Rectal smooth muscle tissue (tissue), 1 donor: ENCODE data around the gene PRXL2B.
"Not testable (repeated sequence)": the region's sequence is repeated elsewhere in the genome, so short reads cannot be mapped to it uniquely, and the experiment has no call there.

Experiments used
- H3K27ac ChIP-seq: one replicate; pipeline ENCODE4 v1.7.0; 2013; ENCODE audit warnings: low read depth, low read length, inconsistent platforms
- H3K27me3 ChIP-seq: one replicate; pipeline ENCODE4 v1.7.0; 2013; ENCODE audit warnings: low read length; ENCODE audit not compliant: control insufficient read depth, insufficient read depth
- H3K36me3 ChIP-seq: one replicate; pipeline ENCODE4 v1.7.0; 2013; ENCODE audit warnings: low read length; ENCODE audit not compliant: control insufficient read depth, insufficient read depth
- H3K4me1 ChIP-seq: one replicate; pipeline ENCODE4 v1.7.0; 2013; ENCODE audit warnings: low read length; ENCODE audit not compliant: control insufficient read depth, insufficient read depth
- H3K4me3 ChIP-seq: one replicate; pipeline ENCODE4 v1.7.0; 2013; ENCODE audit warnings: low read length
- H3K9ac ChIP-seq: one replicate; pipeline ENCODE4 v1.7.0; 2013; ENCODE audit warnings: low read length

Gene PRXL2B

GRCh38 chr1:2561898-2562895 lies 24.4 kb upstream of the PRXL2B start:
- H3K27me3 ChIP-seq, result no peaks in the 10 kb centered on the region
- H3K27ac ChIP-seq, result no peak overlapping the region
- H3K4me3 ChIP-seq, result no peak overlapping the region
- H3K9ac ChIP-seq, result no peak overlapping the region
- peaks cover 19% of the 10 kb centered on the region for H3K36me3 ChIP-seq
- peaks cover 3% of the 10 kb centered on the region for H3K4me1 ChIP-seq

GRCh38 chr1:2563205-2563604 lies 23.4 kb upstream of the PRXL2B start:
- H3K4me1 ChIP-seq, result no peaks in the 10 kb centered on the region
- no peaks in the 10 kb centered on the region for H3K27me3 ChIP-seq
- no peak overlapping the region for H3K9ac ChIP-seq
- no peak overlapping the region for H3K4me3 ChIP-seq
- H3K36me3 ChIP-seq, result peaks cover 19% of the 10 kb centered on the region
- H3K27ac ChIP-seq, result no peak overlapping the region

- no peak overlapping the region for H3K9ac ChIP-seq
Observed at GRCh38 chr1:2564006-2564814, 22.4 kb upstream of the PRXL2B start.

DNA sequence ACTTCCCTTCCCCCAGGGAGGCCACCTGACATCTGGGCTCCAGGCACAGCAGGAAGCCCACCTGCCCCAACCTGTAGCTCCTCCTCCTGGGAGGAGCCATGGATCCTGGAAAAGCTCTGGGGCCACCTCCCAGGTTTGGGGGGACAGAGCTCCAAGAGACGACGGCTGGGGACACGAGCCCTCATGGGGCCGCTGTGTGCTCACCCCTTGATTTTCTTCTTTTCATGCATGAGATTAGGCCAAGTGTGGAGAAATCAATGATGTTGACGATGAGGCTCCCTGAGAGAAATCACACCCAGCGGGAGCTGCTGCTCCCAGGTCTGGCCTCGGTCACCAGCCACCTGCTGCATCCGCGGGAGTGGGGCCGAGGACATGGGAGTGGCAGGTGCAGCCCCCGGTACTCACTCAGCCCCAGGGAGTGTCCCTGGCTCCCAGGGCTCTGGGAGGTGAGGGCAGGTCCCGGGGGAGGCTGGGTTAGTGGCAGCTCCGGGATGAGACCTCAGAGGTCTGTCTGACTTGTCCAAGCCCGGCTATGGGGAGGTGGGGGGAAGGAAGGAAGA lies 21.7 kb upstream of the PRXL2B start:
- Histone ChIP-seq H3K27me3 (no peaks in the 10 kb centered on the region), H3K36me3 (peaks cover 10% of the 10 kb centered on the region), H3K9ac (no peak overlapping the region), H3K4me3 (no peak overlapping the region), H3K4me1 (no peaks in the 10 kb centered on the region), H3K27ac (no peak overlapping the region)

More at GRCh38 chr1:2564006-2564814, 22.4 kb upstream of the PRXL2B start:
- peaks cover 14% of the 10 kb centered on the region for H3K36me3 ChIP-seq
- H3K27me3 ChIP-seq, result no peaks in the 10 kb centered on the region
- no peak overlapping the region for H3K4me3 ChIP-seq
- H3K27ac ChIP-seq, result no peak overlapping the region
- H3K4me1 ChIP-seq, result no peaks in the 10 kb centered on the region

- Histone ChIP-seq H3K27ac (no peak overlapping the region), H3K4me3 (no peak overlapping the region), H3K36me3 (peaks cover 7% of the 10 kb centered on the region), H3K27me3 (no peaks in the 10 kb centered on the region), H3K9ac (no peak overlapping the region), H3K4me1 (no peaks in the 10 kb centered on the region)
Observed at GRCh38 chr1:2566101-2567045, 20.2 kb upstream of the PRXL2B start.

DNA sequence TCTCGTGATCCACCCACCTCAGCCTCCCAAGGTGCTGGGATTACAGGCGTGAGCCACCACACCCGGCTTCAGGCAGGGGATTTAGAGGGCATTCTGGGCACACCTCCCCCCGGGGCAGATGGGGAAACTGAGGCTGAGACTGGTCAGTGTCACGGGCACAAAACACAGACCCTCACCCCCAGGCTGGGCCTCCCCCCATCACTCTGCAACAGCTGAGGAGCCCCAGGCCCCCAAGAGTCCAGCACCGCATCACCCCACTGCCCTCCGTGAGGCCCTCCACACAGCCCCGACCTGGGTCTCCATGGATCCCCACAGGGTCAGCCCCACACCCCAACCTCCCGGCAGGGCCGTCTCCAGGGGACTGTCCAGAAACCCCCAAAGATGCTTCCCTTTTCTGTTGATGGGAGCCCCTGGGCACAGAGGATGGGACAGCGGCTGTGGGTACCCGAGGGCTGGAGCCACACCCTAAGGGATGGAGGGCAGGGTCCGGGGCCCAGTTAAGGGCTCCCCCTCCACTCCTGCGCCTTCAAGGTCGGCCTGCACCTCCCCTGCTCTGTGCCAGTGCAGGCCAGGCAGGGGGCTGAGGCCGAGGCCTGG lies 19.4 kb upstream of the PRXL2B start:
- Histone ChIP-seq H3K9ac (no peak overlapping the region), H3K27me3 (no peaks in the 10 kb centered on the region), H3K4me1 (no peaks in the 10 kb centered on the region), H3K27ac (no peak overlapping the region), H3K36me3 (peaks cover 5% of the 10 kb centered on the region), H3K4me3 (no peak overlapping the region)

- H3K36me3 ChIP-seq, H3K4me1 ChIP-seq, H3K9ac ChIP-seq, H3K27ac ChIP-seq, H3K4me3 ChIP-seq, H3K27me3 ChIP-seq: not testable (repeated sequence)
Observed at GRCh38 chr1:2568187-2568816, 18.3 kb upstream of the PRXL2B start.

GRCh38 chr1:2569060-2569459 lies 17.5 kb upstream of the PRXL2B start:
- Histone ChIP-seq H3K27me3 (no peaks in the 10 kb centered on the region), H3K9ac (no peak overlapping the region), H3K27ac (no peak overlapping the region), H3K4me1 (no peaks in the 10 kb centered on the region), H3K4me3 (no peak overlapping the region), H3K36me3 (no peaks in the 10 kb centered on the region)

DNA sequence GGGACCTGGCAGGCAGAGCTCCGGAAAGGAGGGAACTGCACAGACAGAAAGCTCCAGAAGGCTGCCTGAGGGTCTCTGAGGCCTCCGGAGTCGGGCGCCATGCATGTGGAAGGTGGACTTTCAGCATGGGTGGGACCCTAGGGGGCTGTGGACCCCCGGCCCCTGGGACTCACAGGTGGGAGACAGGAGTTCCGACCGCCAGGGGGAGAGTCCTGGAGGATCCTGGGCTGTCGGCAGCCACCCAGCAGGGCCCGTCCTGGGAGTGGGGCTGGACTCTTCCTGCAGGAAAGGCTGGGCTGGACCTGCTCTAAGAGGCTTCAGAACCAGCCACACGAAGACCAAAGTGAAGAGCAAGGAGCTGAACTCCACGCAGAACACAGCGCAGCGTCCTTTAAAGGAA lies 16.9 kb upstream of the PRXL2B start:
- H3K4me3 ChIP-seq, H3K27ac ChIP-seq, H3K27me3 ChIP-seq, H3K36me3 ChIP-seq, H3K9ac ChIP-seq, H3K4me1 ChIP-seq: not testable (repeated sequence)

DNA sequence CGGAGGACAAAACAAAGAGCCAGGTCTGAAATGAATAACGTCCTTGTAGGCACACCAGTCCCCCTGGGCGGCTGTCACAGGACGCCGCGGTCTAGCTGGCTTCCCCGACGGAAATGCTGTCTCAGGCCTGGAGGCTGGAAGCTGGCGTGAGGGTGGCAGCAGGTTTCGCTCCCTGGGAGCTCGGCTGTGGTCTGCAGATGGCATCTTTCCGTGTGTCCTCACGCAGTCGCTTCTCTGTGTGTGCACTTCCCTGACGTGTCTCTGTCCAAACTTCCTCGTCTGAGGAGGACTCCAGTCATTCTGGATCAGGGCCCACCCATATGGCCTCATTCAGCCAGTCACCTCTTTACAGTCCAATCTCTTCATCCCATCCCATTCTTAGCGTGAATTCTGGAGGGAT lies 16.2 kb upstream of the PRXL2B start:
- H3K9ac ChIP-seq, result no peak overlapping the region
- no peaks in the 10 kb centered on the region for H3K27me3 ChIP-seq
- no peaks in the 10 kb centered on the region for H3K4me1 ChIP-seq
- no peak overlapping the region for H3K4me3 ChIP-seq
- H3K36me3 ChIP-seq, result no peaks in the 10 kb centered on the region
- no peak overlapping the region for H3K27ac ChIP-seq

DNA sequence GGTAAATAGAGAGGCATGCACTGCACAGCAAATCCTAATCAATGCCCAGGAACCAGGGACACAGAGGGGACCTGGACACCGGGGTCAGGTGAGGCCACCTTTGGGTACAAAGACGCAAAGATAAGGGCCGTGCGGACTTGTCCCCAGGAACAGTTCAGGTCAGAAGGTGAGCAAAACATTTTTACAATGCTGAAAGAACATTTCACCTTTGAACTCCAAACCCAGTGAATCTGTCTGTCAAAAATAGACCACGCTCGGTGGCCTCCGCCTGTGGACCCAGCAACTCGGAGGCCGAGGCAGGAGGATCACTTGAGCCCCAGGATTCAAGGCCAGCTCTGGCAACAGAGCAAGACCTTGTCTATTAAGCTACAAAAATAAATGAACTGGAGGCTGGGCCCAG lies 15.2 kb upstream of the PRXL2B start:
- Histone ChIP-seq H3K36me3 (no peaks in the 10 kb centered on the region), H3K27ac (no peak overlapping the region), H3K4me3 (no peak overlapping the region), H3K9ac (no peak overlapping the region), H3K4me1 (no peaks in the 10 kb centered on the region), H3K27me3 (no peaks in the 10 kb centered on the region)
